Endothelial cell of umbilical vein (primary cell): ENCODE results near the gene GTF3C1. TPM values are rescaled to one million over a fixed set of nuclear protein-coding genes. Genes with fewer than 3 reads are reported as not detected.

Source experiments
- BruUV-seq: library from RNA; stranded (reverse); fragments of 400-500 nt; replicated peaks from 2 replicates; lab custom pipeline; 2021; lab: Mats Ljungman, UMichigan
- CTCF ChIA-PET: fragments of 300-600, 350-600 bp; sonication (Branson Sonifier 250); formaldehyde crosslinking; loops from one replicate; lab custom pipeline; 2021; ENCODE audit warnings: antibody characterized with exemption, inconsistent platforms; lab: Charles Lee
- POLR2A ChIA-PET: fragments of 300-600, 350-600 bp; sonication (Branson Sonifier 250); formaldehyde crosslinking; loops from one replicate; lab custom pipeline; 2021; ENCODE audit warnings: antibody characterized with exemption, inconsistent platforms; lab: Charles Lee
- DNase-seq: peaks from one replicate; pipeline ENCODE4 v3.0.0-alpha.2; 2011; ENCODE audit warnings: low read depth, low spot score
- FAIRE-seq: peaks from 2 replicates; lab custom pipeline; 2011; peaks lifted over from hg19 to GRCh38; lab: Jason Lieb, UNC
- H2AFZ ChIP-seq: 2 replicates; pipeline ENCODE4 v1.6.0; 2012; ENCODE audit warnings: low read depth, low read length, control low read depth, inconsistent platforms
- H3K27ac ChIP-seq: 2 replicates; pipeline ENCODE4 v1.5.1; 2011; ENCODE audit warnings: low read depth, mild to moderate bottlenecking, control low read depth, low read length, moderate library complexity; ENCODE audit not compliant: insufficient read depth
- H3K27me3 ChIP-seq, 2 experiments: 2 replicates each; pipeline versions ENCODE4 v1.6.0 to v1.6.1; 2011; ENCODE audit warnings: low read length in 2 of 2, mixed read lengths in 1 of 2; ENCODE audit not compliant: control insufficient read depth in 2 of 2, insufficient read depth in 2 of 2
- H3K36me3 ChIP-seq, 2 experiments: 2 replicates in 1 of 2; 3 replicates in 1 of 2; pipeline ENCODE4 v1.5.1; 2011; ENCODE audit warnings: low read length in 2 of 2, mild to moderate bottlenecking in 1 of 2, moderate library complexity in 1 of 2; ENCODE audit not compliant: control insufficient read depth in 2 of 2, insufficient read depth in 2 of 2; ENCODE audit errors: extremely low read depth in 1 of 2
- H3K4me1 ChIP-seq: 3 replicates; pipeline ENCODE4 v1.5.1; 2011; ENCODE audit warnings: mild to moderate bottlenecking, low read length; ENCODE audit not compliant: control insufficient read depth, insufficient read depth; ENCODE audit errors: extremely low read depth
- H3K4me2 ChIP-seq: 2 replicates; pipeline ENCODE4 v1.6.1; 2011; ENCODE audit warnings: low read length, control low read depth, mixed read lengths; ENCODE audit not compliant: insufficient read depth
- H3K4me3 ChIP-seq, 3 experiments: fragments of 200-600 bp in 1 of 3; sonication (generic), shearing (Covaris generic) in 1 of 3; replicated peaks in 1 of 3; 2 replicates each; pipeline ENCODE4 v1.5.1; 2011 to 2016; ENCODE audit warnings: control low read depth in 3 of 3, low read length in 3 of 3, mild to moderate bottlenecking in 2 of 3, inconsistent platforms in 1 of 3, low read depth in 1 of 3, moderate library complexity in 1 of 3; ENCODE audit not compliant: insufficient read depth in 1 of 3
- H3K79me2 ChIP-seq: 2 replicates; pipeline ENCODE4 v1.6.0; 2012; ENCODE audit warnings: low read length, inconsistent platforms; ENCODE audit not compliant: control insufficient read depth, insufficient read depth
- H3K9ac ChIP-seq: replicated peaks from 2 replicates; pipeline ENCODE3; 2011; ENCODE audit warnings: low read length, control low read depth; ENCODE audit not compliant: insufficient read depth; ENCODE audit errors: extremely low read depth
- H3K9me1 ChIP-seq: replicated peaks from 3 replicates; pipeline ENCODE4 v1.6.0; 2011; ENCODE audit warnings: mild to moderate bottlenecking, low read length; ENCODE audit not compliant: control insufficient read depth, insufficient read depth; ENCODE audit errors: extremely low read depth
- H3K9me3 ChIP-seq: replicated peaks from 2 replicates; pipeline ENCODE4 v1.5.1; 2012; ENCODE audit warnings: low read length, inconsistent platforms; ENCODE audit not compliant: control insufficient read depth, insufficient read depth
- H4K20me1 ChIP-seq: replicated peaks from 2 replicates; pipeline ENCODE3; 2011; ENCODE audit warnings: mild to moderate bottlenecking, low read length; ENCODE audit not compliant: control insufficient read depth, insufficient read depth; ENCODE audit errors: extremely low read depth
- FOS ChIP-seq: IDR thresholded peaks from 2 replicates; pipeline ENCODE4 v1.6.1; 2011; ENCODE audit warnings: mild to moderate bottlenecking, low read length, moderate library complexity, borderline replicate concordance; ENCODE audit not compliant: insufficient read depth
- GATA2 ChIP-seq: IDR thresholded peaks from 2 replicates; pipeline ENCODE4 v1.7.0; 2011; ENCODE audit warnings: low read depth, mild to moderate bottlenecking, moderate library complexity, mixed read lengths, low read length; ENCODE audit not compliant: insufficient read length, insufficient read depth
- JUN ChIP-seq: IDR thresholded peaks from 2 replicates; pipeline ENCODE4 v1.6.1; 2011; ENCODE audit warnings: borderline replicate concordance, low read depth; ENCODE audit not compliant: insufficient read length, insufficient read depth
- MYC ChIP-seq: IDR thresholded peaks from one replicate; pipeline ENCODE4 v1.6.1; 2011; ENCODE audit warnings: mild to moderate bottlenecking, low read depth, low read length
- POLR2AphosphoS5 ChIP-seq: IDR thresholded peaks from 2 replicates; pipeline ENCODE4 v1.6.1; 2012; ENCODE audit warnings: low read depth, mild to moderate bottlenecking, control low read depth, low read length, moderate library complexity; ENCODE audit not compliant: insufficient read depth
- dilution Hi-C: fragments of 300-500 bp; cut with MboI; formaldehyde crosslinking; loops from one replicate; pipeline ENCODE4 v1.15.0; 2019; ENCODE audit warnings: low sequenced_read_pairs; ENCODE audit not compliant: extremely low pct_ligation_motif_present
- intact Hi-C: fragments of 100-400 bp; cut with micrococcal nuclease; formaldehyde crosslinking; loops from one replicate; pipeline ENCODE4 v1.10.0; 2022
- polyA plus RNA-seq, 4 experiments: library from polyadenylated mRNA; depleted of rRNA in 3 of 4; stranded (reverse) in 3 of 4; unstranded in 1 of 4; fragments of >200 nt; gene quantifications; 2 replicates each; pipeline versions ENCODE4 v1.2.1 to v1.2.3, GENCODE V29; 2011 to 2012; ENCODE audit warnings: missing spikeins in 1 of 4
- total RNA-seq: library from RNA; stranded (reverse); gene quantifications from 2 replicates; pipeline ENCODE4 v1.2.3, GENCODE V29; 2021

Gene GTF3C1
- total and polyA plus RNA-seq, 2 donors (not counting 3 experiments of a cell fraction or from before 2014, with no cell fraction given): 58.1 to 86.1 TPM

- H3K9me3 ChIP-seq: no peaks in the 10 kb centered on the region
- POLR2A ChIA-PET: interaction anchor here (0.5 to 0.6 kb wide), 2 partner anchors 153 to 256 kb away, joined by 4 read pairs; no protein-coding TSS in a partner anchor
- H3K4me2 ChIP-seq: no peak overlapping the region
- intact Hi-C loops (no loop called here), dilution Hi-C loops (no loop called here)
- H3K4me1 ChIP-seq: no peaks in the 10 kb centered on the region
- DNase-seq: peak; percentile 36
- no peaks in the 10 kb centered on the region for H3K27me3 ChIP-seq
- no peaks in the 10 kb centered on the region for H4K20me1 ChIP-seq
- no peak overlapping the region for H3K4me3 ChIP-seq
- TF ChIP-seq FOS (peak; percentile 25), MYC (no peak)
- no peak overlapping the region for H3K27ac ChIP-seq
- FAIRE-seq: peak; percentile 26
- BruUV-seq: no TSS peak
- no peaks in the 10 kb centered on the region for H3K79me2 ChIP-seq
- no peaks in the 10 kb centered on the region for H3K9me1 ChIP-seq
- H2AFZ ChIP-seq: no peak overlapping the region
- no peak overlapping the region for H3K9ac ChIP-seq
- CTCF ChIA-PET: no interaction called here
- no peaks in the 10 kb centered on the region for H3K36me3 ChIP-seq
Measured at GRCh38 chr16:27426423-27427408, 123.0 kb downstream of the GTF3C1 start.

- POLR2A ChIA-PET: no interaction called here
Measured at GRCh38 chr16:27425961-27426360, 123.8 kb downstream of the GTF3C1 start.

More at GRCh38 chr16:27425961-27426360, 123.8 kb downstream of the GTF3C1 start:
- no peak overlapping the region for H3K27ac ChIP-seq
- no peak overlapping the region for H2AFZ ChIP-seq
- CTCF ChIA-PET: no interaction called here
- DNase-seq (no peak), FAIRE-seq (no peak)
- no peaks in the 10 kb centered on the region for H4K20me1 ChIP-seq
- H3K4me3 ChIP-seq: no peak overlapping the region
- dilution Hi-C loops (no loop called here), intact Hi-C loops (no loop called here)
- no peaks in the 10 kb centered on the region for H3K27me3 ChIP-seq
- no TSS peak for BruUV-seq
- H3K4me1 ChIP-seq: no peaks in the 10 kb centered on the region
- H3K4me2 ChIP-seq: no peak overlapping the region
- H3K9me3 ChIP-seq: no peaks in the 10 kb centered on the region
- TF ChIP-seq GATA2 (no peak), FOS (no peak), POLR2AphosphoS5 (no peak), MYC (no peak), JUN (no peak)
- no peaks in the 10 kb centered on the region for H3K79me2 ChIP-seq
- no peaks in the 10 kb centered on the region for H3K36me3 ChIP-seq
- no peaks in the 10 kb centered on the region for H3K9me1 ChIP-seq
- H3K9ac ChIP-seq: no peak overlapping the region
